ENCODE data around the gene ALOX15.
"Not testable (repeated sequence)": the region's sequence is repeated elsewhere in the genome, so short reads cannot be mapped to it uniquely, and the experiment has no call there.

Gene ALOX15

DNA sequence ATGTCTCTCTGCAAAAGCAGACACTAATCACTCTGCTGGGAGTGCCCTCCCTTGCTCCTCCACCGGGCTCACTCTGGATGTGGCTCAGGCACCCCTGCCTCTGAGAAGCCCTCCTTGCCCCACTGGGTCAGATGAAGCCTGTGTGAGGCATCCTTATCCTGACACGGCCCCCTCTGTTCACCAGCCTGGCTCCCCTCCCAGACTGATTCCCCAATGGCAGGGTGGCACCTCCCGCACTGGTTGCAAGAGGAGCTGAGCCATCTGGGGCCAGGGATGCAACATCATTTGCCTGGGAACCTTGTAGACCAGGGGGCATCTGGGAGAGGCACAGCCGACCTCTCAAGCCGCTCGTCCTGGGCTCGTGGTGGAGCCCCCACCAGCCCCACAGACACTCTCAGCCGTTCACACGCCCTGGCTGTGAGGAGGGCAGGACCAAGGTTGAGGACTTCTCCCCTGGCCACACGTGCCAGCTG, 50.5 kb downstream of the ALOX15 start:
- no peak for FAIRE-seq

DNA sequence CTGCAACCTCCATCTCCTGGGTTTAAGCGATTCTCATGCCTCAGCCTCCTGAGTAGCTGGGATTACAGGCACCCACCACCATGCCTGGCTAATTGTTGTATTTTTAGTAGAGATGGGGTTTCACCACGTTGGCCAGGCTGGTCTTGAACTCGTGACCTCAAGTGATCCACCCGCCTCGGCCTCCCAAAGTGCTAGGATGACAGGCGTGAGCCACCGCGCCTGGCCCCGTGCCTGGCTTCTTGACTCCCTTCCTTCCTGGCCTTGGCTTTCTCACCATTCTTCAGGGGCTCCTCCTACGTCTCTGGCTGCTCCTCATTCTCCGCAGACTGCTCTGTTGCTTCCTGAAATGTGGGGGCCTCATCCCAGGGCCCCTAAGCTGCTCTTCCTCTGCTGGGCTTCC, 51.4 kb downstream of the ALOX15 start:
- not testable (repeated sequence) for FAIRE-seq

DNA sequence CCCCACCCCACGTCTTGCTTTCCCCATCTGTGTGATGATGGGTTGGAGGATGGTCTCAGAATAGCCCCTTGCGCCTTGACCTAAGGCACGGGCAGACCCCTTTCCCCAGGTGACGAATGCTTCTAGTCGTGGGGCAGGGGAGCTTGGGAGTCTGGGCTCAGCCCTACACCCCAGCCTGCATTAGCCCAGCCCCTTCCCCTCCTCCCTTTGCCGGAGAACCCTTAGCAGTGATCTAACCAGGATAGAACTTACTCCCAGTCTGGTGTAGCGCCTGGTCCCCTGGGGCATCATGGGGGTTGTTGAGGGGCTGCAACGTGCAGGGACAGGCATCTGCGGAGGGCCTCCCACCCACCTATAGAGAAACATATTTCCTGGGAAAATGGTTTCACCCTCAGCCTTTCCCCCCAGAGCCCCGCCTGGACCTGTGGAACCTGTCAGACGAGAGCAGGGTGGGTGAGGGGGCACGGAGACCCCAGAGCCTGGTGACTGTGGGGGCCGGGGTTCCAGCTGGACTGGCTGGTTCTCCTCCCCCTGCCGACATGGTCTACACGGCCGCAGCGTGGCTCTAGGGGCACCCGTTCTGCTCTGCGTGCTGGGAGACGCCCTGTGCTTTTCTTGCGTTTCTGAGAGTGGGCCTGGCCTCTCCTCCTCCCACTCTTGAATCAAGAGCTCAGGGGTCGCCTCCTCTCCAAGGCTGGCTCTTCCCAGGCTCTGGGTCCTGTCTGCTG, 52.4 kb downstream of the ALOX15 start:
- no peak for FAIRE-seq

DNA sequence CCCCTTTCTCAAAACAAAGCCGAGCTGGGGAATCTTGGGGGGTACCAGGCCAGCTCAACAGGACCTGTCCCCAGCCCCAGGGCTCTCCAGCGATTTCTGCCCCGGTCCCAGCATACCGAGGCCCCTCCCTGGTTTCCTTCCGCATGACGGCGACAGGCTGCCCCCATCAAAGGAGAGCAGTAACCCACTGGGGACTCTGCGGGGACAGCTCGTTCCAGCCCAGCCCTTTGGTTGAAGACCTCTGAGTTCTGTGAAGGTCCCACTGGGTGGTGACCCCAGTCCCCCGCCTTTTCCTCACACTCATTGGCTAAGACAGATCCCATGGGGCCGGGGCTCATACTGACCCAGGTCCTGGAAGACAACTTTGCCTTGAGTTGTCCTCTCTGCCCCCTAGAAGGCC, 53.1 kb downstream of the ALOX15 start:
- no peak for FAIRE-seq

DNA sequence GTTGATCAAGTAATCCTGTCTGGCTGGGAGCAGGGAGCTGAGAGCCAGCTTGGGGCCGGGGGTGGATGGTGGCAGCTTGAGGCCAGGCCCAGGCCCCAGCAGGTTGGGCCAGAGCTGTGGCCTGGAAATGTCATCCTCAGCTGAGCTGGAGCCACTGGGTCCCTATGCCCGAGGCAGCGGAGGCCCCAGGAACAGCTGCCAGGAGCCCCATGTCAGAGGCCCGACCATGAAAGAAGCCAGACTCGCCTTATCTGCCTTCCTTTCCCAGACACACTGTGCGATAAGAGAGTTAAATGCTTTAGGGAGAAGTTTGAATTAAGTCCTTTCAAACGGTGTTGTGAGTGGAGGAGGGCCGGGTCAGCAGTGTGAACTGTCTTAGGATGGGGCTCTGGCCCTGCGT, 53.7 kb downstream of the ALOX15 start:
- FAIRE-seq, result no peak

DNA sequence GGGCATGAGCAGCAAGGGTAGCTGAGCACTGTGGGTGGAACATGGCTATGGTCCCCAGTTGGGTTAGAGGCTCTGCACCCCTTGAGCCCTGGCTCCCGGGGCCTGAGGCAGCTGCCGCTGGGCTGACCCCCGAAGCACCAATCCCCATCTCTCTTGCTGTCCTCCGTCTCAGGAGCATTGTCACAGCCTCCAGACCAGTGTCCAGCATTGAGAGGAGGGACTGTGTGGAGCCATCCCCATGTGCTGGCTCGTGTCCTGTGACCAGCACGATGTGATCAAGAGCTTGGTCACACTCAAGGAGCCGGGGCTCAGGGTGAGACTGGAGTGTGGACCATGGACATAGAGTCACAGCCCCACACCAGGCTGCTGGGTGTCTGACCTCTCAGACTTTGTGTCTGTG, 54.3 kb downstream of the ALOX15 start:
- FAIRE-seq, result no peak

DNA sequence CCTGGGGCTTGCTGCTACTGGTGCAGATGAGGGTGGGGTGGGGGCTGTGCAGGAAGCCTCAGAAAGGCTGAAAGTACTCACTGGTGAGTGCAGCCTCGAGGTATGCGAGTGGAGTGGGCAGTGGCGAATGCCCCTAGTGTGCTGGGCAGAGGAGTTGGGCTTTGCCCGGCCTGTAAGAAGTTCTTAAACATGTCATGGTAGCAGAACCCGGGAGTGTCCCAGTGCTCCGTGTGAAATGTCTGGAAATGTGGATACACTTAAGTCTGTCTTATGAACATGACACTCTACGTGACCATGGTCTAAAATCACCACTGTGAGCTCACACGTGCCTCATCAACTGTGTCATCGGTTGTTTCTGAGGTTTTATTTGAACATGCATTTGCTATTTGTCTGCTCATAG, 55.4 kb downstream of the ALOX15 start:
- FAIRE-seq, result no peak

DNA sequence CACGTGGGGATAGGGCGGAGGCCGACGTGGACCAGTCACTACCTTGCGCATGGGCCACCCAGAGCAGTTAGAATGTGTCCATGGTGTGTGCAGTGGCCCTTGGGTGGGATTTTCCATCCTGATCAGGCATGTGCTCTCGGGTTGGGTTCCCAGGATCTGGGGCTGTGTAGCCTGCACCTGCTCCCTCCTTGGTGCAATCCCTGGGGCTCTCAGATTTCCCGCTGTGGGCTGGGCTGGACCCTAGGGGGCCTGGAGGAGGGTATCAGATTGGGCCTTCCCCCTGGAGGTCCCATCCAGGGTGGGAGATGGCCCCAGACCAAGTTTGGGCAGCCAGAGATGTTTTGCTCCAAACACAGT, 55.9 kb downstream of the ALOX15 start:
- FAIRE-seq, result no peak

DNA sequence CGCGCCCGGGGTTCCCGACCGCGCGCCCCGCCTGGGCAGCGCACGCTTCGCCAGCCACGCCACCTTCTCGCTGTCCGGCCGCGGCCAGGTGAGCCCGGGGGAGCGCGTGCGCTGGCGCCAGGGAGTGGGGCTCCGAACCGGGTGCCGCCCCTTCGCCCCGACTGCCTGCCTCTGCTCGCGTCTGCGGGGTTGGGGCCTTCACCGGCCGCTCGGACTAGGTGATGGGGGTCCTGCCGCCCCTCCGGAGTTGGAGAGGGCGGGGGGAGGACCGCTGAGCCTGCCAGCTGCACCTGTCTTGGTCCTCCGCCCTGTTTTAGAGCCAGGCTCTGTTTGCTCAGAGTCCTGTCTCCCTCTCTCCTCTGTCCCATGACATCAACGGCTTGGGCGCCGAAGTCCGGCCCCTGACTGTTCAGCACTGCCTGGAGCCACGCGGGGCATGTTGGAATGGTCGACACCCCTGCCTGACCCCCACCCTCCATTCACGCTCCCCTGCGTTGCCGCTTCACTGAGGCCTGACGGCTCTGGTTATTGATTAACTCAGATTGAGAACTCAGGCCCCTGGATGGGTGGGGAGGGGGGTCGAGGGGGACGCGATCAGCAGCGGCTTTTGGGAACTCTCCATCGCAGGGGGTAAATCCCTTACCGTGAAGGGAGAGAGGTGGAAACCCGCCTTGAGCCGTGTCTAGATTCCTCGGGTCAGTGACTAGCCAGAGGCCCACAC, 56.4 kb downstream of the ALOX15 start:
- no peak for FAIRE-seq

DNA sequence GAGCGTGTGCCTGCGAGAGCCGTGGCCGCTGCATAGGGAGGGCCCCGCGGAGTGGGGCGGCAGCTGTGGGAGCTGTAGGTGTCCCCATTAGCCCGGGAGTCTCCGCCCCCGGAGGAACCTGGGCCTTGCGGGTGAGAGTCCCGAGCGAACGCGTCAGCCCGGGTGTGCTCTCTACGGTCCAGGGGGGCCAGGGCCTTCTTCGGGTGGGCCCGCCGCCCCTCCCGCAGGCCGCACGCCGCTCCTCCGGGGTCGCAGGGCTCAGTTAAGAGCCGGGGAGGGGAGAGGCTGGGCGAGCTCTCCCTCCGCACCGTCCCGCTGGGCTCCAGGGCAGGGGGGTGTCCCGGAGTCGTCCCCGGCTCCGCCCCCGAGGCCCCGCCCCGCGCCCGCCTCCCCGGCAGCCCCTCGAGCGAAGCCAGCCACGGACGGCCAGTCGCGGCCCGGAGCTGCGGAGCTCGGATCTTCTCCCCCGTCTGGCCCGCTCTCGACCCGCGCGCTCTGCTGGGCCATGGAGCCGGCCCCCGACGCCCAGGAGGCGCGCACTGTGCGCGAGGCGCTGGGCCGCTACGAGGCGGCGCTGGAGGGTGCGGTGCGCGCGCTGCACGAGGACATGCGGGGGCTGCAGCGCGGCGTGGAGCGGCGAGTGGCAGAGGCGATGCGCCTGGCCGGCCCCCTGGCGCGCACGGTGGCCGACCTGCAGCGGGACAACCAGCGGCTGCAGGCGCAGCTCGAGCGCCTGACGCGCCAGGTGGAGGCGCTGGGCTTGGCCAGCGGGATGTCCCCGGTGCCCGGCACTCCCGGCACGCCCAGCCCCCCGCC, 57.2 kb downstream of the ALOX15 start, which contains the start of gene SMTNL2:
SMTNL2 (plus strand) TSS at position 429 of the 816 bp plus-strand sequence; CDS start at position 506, 77 bp downstream.
- FAIRE-seq, result no peak

DNA sequence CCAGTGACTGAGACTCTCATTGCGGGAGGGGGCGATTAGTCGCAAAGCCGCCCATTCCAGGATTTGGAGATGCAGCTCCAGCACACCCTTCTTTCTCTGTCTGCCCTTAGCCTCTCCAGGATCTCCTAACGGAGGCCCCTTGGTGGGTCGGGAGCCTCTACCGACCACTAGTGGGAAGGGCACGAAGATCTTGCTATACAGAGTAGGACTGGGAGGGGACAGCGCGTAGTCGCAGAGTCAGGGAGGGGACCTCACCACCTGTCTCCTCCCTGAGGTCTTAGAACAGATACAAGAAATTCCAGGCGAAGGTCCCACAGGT, 57.7 kb downstream of the ALOX15 start:
- no peak for FAIRE-seq

DNA sequence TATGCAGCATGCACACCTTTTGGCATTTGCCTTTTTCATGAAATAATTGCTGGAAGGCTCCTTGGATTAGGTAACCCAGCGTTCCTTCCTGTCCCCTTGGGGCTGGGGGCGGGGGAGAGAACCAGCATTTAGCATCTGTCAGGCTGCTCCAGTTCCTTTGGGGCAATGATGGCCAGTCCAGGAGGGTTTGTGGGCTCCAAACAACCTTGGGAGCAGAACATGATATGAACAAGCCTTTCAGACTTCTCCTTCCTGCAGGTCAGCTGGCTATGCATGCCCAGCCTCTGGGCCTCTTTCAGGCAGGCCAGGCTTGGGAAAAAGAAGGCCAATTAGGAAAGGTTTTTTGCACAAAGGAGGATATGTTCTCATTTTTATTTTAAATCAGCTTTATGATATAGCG, 58.3 kb downstream of the ALOX15 start:
- no peak for FAIRE-seq

DNA sequence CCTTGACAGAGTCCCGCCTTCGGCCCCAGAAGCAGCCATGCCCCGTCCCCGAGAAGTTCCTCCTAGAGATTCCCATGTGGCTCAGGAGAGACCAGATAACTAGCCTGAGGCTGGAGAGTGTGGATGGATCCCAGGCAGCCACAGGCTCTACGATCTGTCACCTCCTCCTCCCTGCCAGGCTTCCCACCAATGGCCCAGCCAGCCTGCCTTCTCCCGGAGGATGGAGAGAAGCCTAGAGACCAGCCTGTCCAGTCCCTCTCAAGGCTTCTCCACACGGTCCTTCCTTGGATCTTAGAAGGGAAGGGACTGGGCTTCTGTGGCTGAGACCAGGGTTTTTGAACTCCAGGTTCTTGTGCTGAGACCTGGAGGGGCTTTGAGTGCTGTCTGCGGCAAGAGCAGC, 58.8 kb downstream of the ALOX15 start:
- no peak for FAIRE-seq

DNA sequence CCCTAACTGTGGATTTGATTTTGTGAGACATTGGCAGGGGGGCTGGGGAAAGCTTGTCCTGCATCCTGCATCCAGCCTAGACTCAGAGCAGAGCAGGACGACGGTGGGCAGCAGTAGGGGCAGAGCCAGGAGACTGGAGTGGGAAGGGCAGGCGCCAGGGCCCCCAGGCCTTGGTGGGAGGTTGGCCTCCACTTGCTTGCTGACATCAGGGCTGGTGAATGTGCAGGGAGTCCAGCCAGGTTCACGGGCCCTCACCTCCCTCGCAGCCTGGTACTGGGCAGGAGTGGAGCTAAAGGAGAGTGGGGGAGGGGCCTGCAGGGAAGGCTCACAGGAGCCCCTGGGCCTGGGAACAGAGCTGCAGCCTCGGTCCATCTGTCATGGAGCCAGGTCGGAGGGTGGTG, 59.4 kb downstream of the ALOX15 start:
- no peak for FAIRE-seq

All from islet of Langerhans (tissue), 1 donor.